HCT116 (cell line): ENCODE data around the gene DHRSX.

ENCODE experiments used
- CTCF ChIP-seq, 3 experiments: fragments of 200-600 bp in 1 of 3; sonication (generic) in 1 of 3; IDR thresholded peaks in 2 of 3; conservative IDR thresholded peaks in 1 of 3; 2 replicates each; pipeline ENCODE4 v1.5.1; 2012 to 2017; ENCODE audit warnings: low read depth in 2 of 3, low read length in 2 of 3, antibody characterized with exemption in 1 of 3, borderline replicate concordance in 1 of 3, control low read depth in 1 of 3, mild to moderate bottlenecking in 1 of 3, mixed read lengths in 1 of 3, mixed run types in 1 of 3, moderate library complexity in 1 of 3; ENCODE audit not compliant: insufficient read depth in 1 of 3
- EZH2phosphoT487 ChIP-seq: fragments of 200-600 bp; IDR thresholded peaks from 2 replicates; pipeline ENCODE4 v1.6.1; 2018; ENCODE audit warnings: antibody characterized with exemption, borderline replicate concordance
- FOSL1 ChIP-seq: IDR thresholded peaks from 2 replicates; pipeline ENCODE4 v1.6.1; 2012; ENCODE audit warnings: low read depth
- MAX ChIP-seq: IDR thresholded peaks from 2 replicates; pipeline ENCODE4 v1.6.1; 2012
- POLR2A ChIP-seq: IDR thresholded peaks from 2 replicates; pipeline ENCODE4 v1.7.0; 2011; ENCODE audit warnings: borderline replicate concordance; ENCODE audit not compliant: insufficient read depth, insufficient read length; ENCODE audit errors: extremely low read depth
- SRF ChIP-seq: IDR thresholded peaks from 2 replicates; pipeline ENCODE4 v1.6.1; 2012; ENCODE audit warnings: low read depth
- TCF7L2 ChIP-seq: IDR thresholded peaks from 2 replicates; pipeline ENCODE4 v1.7.0; 2011; ENCODE audit warnings: borderline replicate concordance, inconsistent platforms; ENCODE audit not compliant: insufficient read depth, insufficient read length; ENCODE audit errors: extremely low read depth

DNA sequence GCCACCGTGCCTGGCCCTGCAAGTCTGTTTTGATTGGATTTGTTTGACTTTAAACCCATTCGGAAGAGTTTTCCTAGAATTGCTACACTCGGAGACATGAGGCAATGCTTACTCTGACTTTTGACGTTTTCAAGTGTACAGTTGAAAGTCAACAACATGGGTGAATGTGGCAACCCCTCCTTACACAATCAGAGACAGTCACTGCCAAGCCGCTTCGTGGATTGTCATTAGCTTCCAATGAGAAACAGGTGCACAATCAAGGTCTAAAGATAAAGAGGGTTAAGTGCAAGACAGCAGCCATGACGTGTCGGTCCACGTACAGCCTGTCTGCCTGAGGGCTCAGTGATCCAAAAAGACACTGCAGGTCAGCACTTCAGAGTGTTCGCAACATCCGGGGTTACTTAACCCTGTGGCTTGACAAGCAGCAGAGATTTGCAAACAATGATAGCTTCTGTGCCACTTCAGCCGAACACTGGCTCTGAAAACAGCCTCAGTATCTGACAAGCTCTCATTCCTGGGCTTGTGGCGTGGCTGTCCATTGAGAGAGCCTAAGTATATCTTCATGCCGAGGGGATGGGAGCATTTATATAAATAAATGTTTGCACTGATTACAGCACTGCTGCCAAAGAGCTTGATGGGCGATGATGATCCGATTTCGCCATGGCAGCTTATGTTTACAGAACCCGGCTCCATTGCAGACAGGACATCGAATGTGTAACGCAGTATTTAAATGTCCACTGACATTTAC, 180.0 kb downstream of the DHRSX start:
- TF ChIP-seq POLR2A = no peak
- TF ChIP-seq MAX = no peak
- TF ChIP-seq CTCF (IDR thresholded peaks at IDR 0.05 in 2 of 3, conservative IDR thresholded peaks at IDR 0.05 in 1 of 3; ENCODE audit: borderline replicate concordance in 1 of 3, insufficient read depth in 1 of 3, low read depth in 2 of 3, low read length in 2 of 3) = no peak
- no peak for TF ChIP-seq EZH2phosphoT487
- TF ChIP-seq TCF7L2 = no peak
- TF ChIP-seq SRF = no peak
- TF ChIP-seq FOSL1 = no peak
